HEK293 (cell line): ENCODE data around the gene NISCH.

Experiments
- GLI4 ChIP-seq: fragments of 450-650 bp; formaldehyde crosslinking; IDR thresholded peaks from 2 replicates; pipeline ENCODE4 v1.5.1; 2016; ENCODE audit warnings: missing biosample characterization, missing genetic modification characterization
- KLF8 ChIP-seq: fragments of 450-650 bp; formaldehyde crosslinking; IDR thresholded peaks from 2 replicates; pipeline ENCODE4 v1.5.1; 2016; ENCODE audit warnings: missing biosample characterization, missing genetic modification characterization
- MEIS1 ChIP-seq: sonication (generic); formaldehyde crosslinking; IDR thresholded peaks from 2 replicates; pipeline ENCODE4 v1.8.1; 2022; ENCODE audit warnings: missing genetic modification reagents, mild to moderate bottlenecking, borderline replicate concordance
- SCRT1 ChIP-seq: fragments of 450-650 bp; formaldehyde crosslinking; IDR thresholded peaks from 2 replicates; pipeline ENCODE4 v1.5.1; 2016; ENCODE audit warnings: missing biosample characterization, missing genetic modification characterization, borderline replicate concordance
- TCF7L2 ChIP-seq: IDR thresholded peaks from 2 replicates; pipeline ENCODE4 v1.6.1; 2011; ENCODE audit warnings: low read depth, mild to moderate bottlenecking, inconsistent platforms, low read length, moderate library complexity, borderline replicate concordance
- ZBTB17 ChIP-seq: fragments of 450-650 bp; formaldehyde crosslinking; IDR thresholded peaks from 2 replicates; pipeline ENCODE4 v1.5.1; 2016; ENCODE audit warnings: missing biosample characterization, missing genetic modification characterization
- ZBTB20 ChIP-seq: fragments of 450-650 bp; formaldehyde crosslinking; IDR thresholded peaks from 2 replicates; pipeline ENCODE4 v1.5.1; 2016; ENCODE audit warnings: missing biosample characterization, missing genetic modification characterization
- ZFP3 ChIP-seq: fragments of 450-650 bp; formaldehyde crosslinking; IDR thresholded peaks from 2 replicates; pipeline ENCODE4 v1.5.1; 2016; ENCODE audit warnings: low read depth, missing biosample characterization, missing genetic modification characterization
- ZFP69B ChIP-seq: fragments of 450-650 bp; formaldehyde crosslinking; IDR thresholded peaks from 2 replicates; pipeline ENCODE4 v1.5.1; 2016; ENCODE audit warnings: missing biosample characterization, missing genetic modification characterization
- ZNF10 ChIP-seq: fragments of 450-650 bp; formaldehyde crosslinking; IDR thresholded peaks from 2 replicates; pipeline ENCODE4 v1.5.1; 2017; ENCODE audit warnings: missing biosample characterization, missing genetic modification characterization
- ZNF121 ChIP-seq: fragments of 450-650 bp; formaldehyde crosslinking; IDR thresholded peaks from 2 replicates; pipeline ENCODE4 v1.5.1; 2016; ENCODE audit warnings: missing biosample characterization, missing genetic modification characterization
- ZNF138 ChIP-seq: fragments of 450-650 bp; formaldehyde crosslinking; IDR thresholded peaks from 2 replicates; pipeline ENCODE4 v1.5.1; 2016; ENCODE audit warnings: missing biosample characterization, missing genetic modification characterization, borderline replicate concordance
- ZNF202 ChIP-seq: fragments of 450-650 bp; formaldehyde crosslinking; IDR thresholded peaks from 2 replicates; pipeline ENCODE4 v1.5.1; 2016; ENCODE audit warnings: missing biosample characterization, missing genetic modification characterization, borderline replicate concordance
- ZNF211 ChIP-seq: fragments of 450-650 bp; formaldehyde crosslinking; IDR thresholded peaks from 2 replicates; pipeline ENCODE4 v1.5.1; 2016; ENCODE audit warnings: low read depth, missing biosample characterization, missing genetic modification characterization
- ZNF23 ChIP-seq: fragments of 450-650 bp; formaldehyde crosslinking; IDR thresholded peaks from 2 replicates; pipeline ENCODE4 v1.5.1; 2016; ENCODE audit warnings: missing biosample characterization, missing genetic modification characterization, borderline replicate concordance
- ZNF311 ChIP-seq: fragments of 450-650 bp; formaldehyde crosslinking; IDR thresholded peaks from 2 replicates; pipeline ENCODE4 v1.5.1; 2017; ENCODE audit warnings: missing biosample characterization, missing genetic modification characterization, borderline replicate concordance
- ZNF335 ChIP-seq: fragments of 450-650 bp; formaldehyde crosslinking; conservative IDR thresholded peaks from 2 replicates; pipeline ENCODE4 v1.5.1; 2016; ENCODE audit warnings: missing biosample characterization, missing genetic modification characterization
- ZNF473 ChIP-seq: fragments of 450-650 bp; formaldehyde crosslinking; IDR thresholded peaks from 2 replicates; pipeline ENCODE4 v1.5.1; 2017; ENCODE audit warnings: missing biosample characterization, missing genetic modification characterization
- ZNF514 ChIP-seq: fragments of 450-650 bp; formaldehyde crosslinking; IDR thresholded peaks from 2 replicates; pipeline ENCODE4 v1.5.1; 2016; ENCODE audit warnings: missing biosample characterization, missing genetic modification characterization
- ZNF558 ChIP-seq: fragments of 450-650 bp; formaldehyde crosslinking; IDR thresholded peaks from 2 replicates; pipeline ENCODE4 v1.5.1; 2016; ENCODE audit warnings: missing biosample characterization, missing genetic modification characterization
- ZNF560 ChIP-seq: fragments of 450-650 bp; formaldehyde crosslinking; IDR thresholded peaks from 2 replicates; pipeline ENCODE4 v1.5.1; 2017; ENCODE audit warnings: missing biosample characterization, missing genetic modification characterization, borderline replicate concordance
- ZNF626 ChIP-seq: fragments of 450-650 bp; sonication (Bioruptor Pico); formaldehyde crosslinking; IDR thresholded peaks from 2 replicates; pipeline ENCODE4 v1.5.1; 2018; ENCODE audit warnings: missing biosample characterization, missing genetic modification characterization, inconsistent platforms
- ZNF837 ChIP-seq: fragments of 450-650 bp; formaldehyde crosslinking; IDR thresholded peaks from 2 replicates; pipeline ENCODE4 v1.5.1; 2016; ENCODE audit warnings: missing biosample characterization, missing genetic modification characterization
- TF ChIP-seq, protein P1 (sequence below): fragments of 450-650 bp; formaldehyde crosslinking; IDR thresholded peaks from 2 replicates; pipeline ENCODE4 v1.5.1; 2017; ENCODE audit warnings: missing biosample characterization, missing genetic modification characterization
- TF ChIP-seq, protein P2 (sequence below): sonication (generic); formaldehyde crosslinking; IDR thresholded peaks from 2 replicates; pipeline ENCODE4 v1.8.1; 2022; ENCODE audit warnings: mild to moderate bottlenecking, moderate library complexity, missing genetic modification reagents
- TF ChIP-seq, protein P3 (sequence below): fragments of 450-650 bp; formaldehyde crosslinking; IDR thresholded peaks from 2 replicates; pipeline ENCODE4 v1.5.1; 2016; ENCODE audit warnings: missing biosample characterization, missing genetic modification characterization
- TF ChIP-seq, protein P4 (sequence below): fragments of 450-650 bp; formaldehyde crosslinking; IDR thresholded peaks from 2 replicates; pipeline ENCODE4 v1.5.1; 2016; ENCODE audit warnings: missing biosample characterization, missing genetic modification characterization
- TF ChIP-seq, protein P5 (sequence below): fragments of 450-650 bp; formaldehyde crosslinking; IDR thresholded peaks from 2 replicates; pipeline ENCODE4 v1.5.1; 2017; ENCODE audit warnings: missing biosample characterization, mild to moderate bottlenecking, missing genetic modification characterization, moderate library complexity

NISCH gene

DNA sequence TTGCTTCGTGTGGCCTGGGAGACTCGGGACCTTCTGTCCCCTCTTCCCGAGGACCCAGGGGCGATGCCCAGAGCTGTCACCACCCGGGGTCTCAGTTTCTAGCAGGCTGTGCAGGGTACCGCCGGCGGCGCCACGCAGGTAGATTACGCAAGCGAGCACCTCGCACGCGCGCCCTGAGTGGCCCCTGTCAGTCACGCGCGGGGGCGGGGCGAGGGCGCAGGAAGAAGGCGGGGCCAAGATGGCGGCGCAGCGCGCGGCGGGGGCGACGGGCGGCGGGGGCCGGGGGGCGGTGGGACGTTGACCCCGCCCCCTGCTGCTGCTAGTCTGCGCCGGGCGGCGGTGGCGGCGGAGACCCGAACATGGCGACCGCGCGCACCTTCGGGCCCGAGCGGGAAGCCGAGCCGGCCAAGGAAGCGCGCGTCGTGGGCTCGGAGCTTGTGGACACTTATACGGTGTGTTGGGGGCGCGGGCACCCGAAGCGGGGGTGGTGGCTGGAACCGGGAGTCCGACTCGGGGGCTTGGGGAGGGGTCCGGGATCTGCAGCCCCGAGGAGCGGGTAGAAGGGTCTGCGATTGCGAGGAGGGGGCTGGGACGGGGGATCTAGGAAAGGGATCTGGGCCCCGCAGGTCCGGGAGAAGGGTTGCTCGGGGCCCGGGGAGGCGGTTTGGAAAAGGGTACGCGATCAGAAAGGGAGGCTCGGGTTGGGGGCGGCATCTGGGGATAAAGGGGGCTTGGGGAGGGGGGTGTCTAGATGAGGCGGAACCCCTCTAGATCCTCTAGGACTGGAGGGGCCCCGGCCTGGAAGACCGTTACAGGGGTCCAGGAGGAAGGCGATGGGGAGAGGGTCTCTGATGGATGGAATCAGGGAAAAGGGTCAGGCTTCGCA is at the start of gene NISCH (continued):
- no peak for TF ChIP-seq TCF7L2
- no peak for TF ChIP-seq ZNF626 (tag by site-specific recombination)
- TF ChIP-seq ZNF560 (tag by site-specific recombination), result no peak
- TF ChIP-seq, protein P1, sequence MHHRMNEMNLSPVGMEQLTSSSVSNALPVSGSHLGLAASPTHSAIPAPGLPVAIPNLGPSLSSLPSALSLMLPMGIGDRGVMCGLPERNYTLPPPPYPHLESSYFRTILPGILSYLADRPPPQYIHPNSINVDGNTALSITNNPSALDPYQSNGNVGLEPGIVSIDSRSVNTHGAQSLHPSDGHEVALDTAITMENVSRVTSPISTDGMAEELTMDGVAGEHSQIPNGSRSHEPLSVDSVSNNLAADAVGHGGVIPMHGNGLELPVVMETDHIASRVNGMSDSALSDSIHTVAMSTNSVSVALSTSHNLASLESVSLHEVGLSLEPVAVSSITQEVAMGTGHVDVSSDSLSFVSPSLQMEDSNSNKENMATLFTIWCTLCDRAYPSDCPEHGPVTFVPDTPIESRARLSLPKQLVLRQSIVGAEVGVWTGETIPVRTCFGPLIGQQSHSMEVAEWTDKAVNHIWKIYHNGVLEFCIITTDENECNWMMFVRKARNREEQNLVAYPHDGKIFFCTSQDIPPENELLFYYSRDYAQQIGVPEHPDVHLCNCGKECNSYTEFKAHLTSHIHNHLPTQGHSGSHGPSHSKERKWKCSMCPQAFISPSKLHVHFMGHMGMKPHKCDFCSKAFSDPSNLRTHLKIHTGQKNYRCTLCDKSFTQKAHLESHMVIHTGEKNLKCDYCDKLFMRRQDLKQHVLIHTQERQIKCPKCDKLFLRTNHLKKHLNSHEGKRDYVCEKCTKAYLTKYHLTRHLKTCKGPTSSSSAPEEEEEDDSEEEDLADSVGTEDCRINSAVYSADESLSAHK, result no peak
- TF ChIP-seq ZNF335 (tag by site-specific recombination), result peak; percentile 53; the same call in 1 of the 2 replicates
- no peak for TF ChIP-seq ZNF202 (tag by site-specific recombination)
- no peak for TF ChIP-seq MEIS1
- TF ChIP-seq ZNF837, result no peak
- no peak; the same call in 1 of the 2 replicates for TF ChIP-seq KLF8 (tag by site-specific recombination)
- no peak for TF ChIP-seq ZNF311 (tag by site-specific recombination)
- TF ChIP-seq ZNF23 (tag by site-specific recombination), result no peak
- no peak for TF ChIP-seq ZNF558 (tag by site-specific recombination)
- TF ChIP-seq ZNF10, result no peak
- TF ChIP-seq, protein P2, sequence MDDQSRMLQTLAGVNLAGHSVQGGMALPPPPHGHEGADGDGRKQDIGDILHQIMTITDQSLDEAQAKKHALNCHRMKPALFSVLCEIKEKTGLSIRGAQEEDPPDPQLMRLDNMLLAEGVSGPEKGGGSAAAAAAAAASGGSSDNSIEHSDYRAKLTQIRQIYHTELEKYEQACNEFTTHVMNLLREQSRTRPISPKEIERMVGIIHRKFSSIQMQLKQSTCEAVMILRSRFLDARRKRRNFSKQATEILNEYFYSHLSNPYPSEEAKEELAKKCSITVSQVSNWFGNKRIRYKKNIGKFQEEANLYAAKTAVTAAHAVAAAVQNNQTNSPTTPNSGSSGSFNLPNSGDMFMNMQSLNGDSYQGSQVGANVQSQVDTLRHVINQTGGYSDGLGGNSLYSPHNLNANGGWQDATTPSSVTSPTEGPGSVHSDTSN, result peak; percentile 82; the same call in 1 of the 2 replicates
- TF ChIP-seq ZBTB17 (tag by site-specific recombination), result 0 out of 2 replicates have a peak, but pooled peaks have one; percentile 27
- TF ChIP-seq ZFP3 (tag by site-specific recombination), result no peak
- TF ChIP-seq ZBTB20 (tag by site-specific recombination), result no peak
- TF ChIP-seq ZFP69B, result no peak
- no peak for TF ChIP-seq ZNF121 (tag by site-specific recombination)
- TF ChIP-seq ZNF211 (tag by site-specific recombination), result no peak
- no peak for TF ChIP-seq ZNF514 (tag by site-specific recombination)
- TF ChIP-seq ZNF473 (tag by site-specific recombination), result no peak
- TF ChIP-seq, protein P3, sequence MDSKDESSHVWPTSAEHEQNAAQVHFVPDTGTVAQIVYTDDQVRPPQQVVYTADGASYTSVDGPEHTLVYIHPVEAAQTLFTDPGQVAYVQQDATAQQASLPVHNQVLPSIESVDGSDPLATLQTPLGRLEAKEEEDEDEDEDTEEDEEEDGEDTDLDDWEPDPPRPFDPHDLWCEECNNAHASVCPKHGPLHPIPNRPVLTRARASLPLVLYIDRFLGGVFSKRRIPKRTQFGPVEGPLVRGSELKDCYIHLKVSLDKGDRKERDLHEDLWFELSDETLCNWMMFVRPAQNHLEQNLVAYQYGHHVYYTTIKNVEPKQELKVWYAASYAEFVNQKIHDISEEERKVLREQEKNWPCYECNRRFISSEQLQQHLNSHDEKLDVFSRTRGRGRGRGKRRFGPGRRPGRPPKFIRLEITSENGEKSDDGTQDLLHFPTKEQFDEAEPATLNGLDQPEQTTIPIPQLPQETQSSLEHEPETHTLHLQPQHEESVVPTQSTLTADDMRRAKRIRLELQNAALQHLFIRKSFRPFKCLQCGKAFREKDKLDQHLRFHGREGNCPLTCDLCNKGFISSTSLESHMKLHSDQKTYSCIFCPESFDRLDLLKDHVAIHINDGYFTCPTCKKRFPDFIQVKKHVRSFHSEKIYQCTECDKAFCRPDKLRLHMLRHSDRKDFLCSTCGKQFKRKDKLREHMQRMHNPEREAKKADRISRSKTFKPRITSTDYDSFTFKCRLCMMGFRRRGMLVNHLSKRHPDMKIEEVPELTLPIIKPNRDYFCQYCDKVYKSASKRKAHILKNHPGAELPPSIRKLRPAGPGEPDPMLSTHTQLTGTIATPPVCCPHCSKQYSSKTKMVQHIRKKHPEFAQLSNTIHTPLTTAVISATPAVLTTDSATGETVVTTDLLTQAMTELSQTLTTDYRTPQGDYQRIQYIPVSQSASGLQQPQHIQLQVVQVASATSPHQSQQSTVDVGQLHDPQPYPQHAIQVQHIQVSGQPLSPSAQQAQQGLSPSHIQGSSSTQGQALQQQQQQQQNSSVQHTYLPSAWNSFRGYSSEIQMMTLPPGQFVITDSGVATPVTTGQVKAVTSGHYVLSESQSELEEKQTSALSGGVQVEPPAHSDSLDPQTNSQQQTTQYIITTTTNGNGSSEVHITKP (tag by site-specific recombination), result no peak
- TF ChIP-seq SCRT1 (tag by site-specific recombination), result no peak
- TF ChIP-seq, protein P4, sequence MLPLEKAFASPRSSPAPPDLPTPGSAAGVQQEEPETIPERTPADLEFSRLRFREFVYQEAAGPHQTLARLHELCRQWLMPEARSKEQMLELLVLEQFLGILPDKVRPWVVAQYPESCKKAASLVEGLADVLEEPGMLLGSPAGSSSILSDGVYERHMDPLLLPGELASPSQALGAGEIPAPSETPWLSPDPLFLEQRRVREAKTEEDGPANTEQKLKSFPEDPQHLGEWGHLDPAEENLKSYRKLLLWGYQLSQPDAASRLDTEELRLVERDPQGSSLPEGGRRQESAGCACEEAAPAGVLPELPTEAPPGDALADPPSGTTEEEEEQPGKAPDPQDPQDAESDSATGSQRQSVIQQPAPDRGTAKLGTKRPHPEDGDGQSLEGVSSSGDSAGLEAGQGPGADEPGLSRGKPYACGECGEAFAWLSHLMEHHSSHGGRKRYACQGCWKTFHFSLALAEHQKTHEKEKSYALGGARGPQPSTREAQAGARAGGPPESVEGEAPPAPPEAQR (tag by site-specific recombination), result no peak
- no peak for TF ChIP-seq GLI4 (tag by site-specific recombination)
- no peak for TF ChIP-seq ZNF138 (tag by site-specific recombination)
- TF ChIP-seq, protein P5, sequence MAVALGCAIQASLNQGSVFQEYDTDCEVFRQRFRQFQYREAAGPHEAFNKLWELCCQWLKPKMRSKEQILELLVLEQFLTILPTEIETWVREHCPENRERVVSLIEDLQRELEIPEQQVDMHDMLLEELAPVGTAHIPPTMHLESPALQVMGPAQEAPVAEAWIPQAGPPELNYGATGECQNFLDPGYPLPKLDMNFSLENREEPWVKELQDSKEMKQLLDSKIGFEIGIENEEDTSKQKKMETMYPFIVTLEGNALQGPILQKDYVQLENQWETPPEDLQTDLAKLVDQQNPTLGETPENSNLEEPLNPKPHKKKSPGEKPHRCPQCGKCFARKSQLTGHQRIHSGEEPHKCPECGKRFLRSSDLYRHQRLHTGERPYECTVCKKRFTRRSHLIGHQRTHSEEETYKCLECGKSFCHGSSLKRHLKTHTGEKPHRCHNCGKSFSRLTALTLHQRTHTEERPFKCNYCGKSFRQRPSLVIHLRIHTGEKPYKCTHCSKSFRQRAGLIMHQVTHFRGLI (tag by site-specific recombination), result no peak
- TF ChIP-seq, all 188 proteins: peak for 18
